Cardiac muscle cell (in vitro differentiated cells and primary cell): Measurements from ENCODE around the gene ATAD3B. TPM values are rescaled to one million over a fixed set of nuclear protein-coding genes. Genes with fewer than 3 reads are reported as not detected.
"Not testable (repeated sequence)": the region's sequence is repeated elsewhere in the genome, so short reads cannot be mapped to it uniquely, and the experiment has no call there.

ENCODE experiments used
- DNase-seq, 2 donors: peaks; one replicate each; pipeline versions ENCODE4 v3.0.0 to v3.0.0-alpha.2; 2010 to 2017; ENCODE audit warnings: low read depth in 1 of 2, low spot score in 1 of 2
- H3K27ac ChIP-seq: fragments of 200-600 bp; sonication (generic); 2 replicates; pipeline ENCODE4 v1.5.1; 2016
- H3K27me3 ChIP-seq: fragments of 200-600 bp; sonication (generic); 2 replicates; pipeline ENCODE4 v1.6.0; 2016; ENCODE audit warnings: control low read depth
- H3K36me3 ChIP-seq: fragments of 200-600 bp; sonication (generic); 2 replicates; pipeline ENCODE4 v1.5.1; 2016; ENCODE audit warnings: control low read depth
- H3K4me1 ChIP-seq: fragments of 200-600 bp; sonication (generic); 2 replicates; pipeline ENCODE4 v1.8.1; 2017; ENCODE audit warnings: low read depth, mild to moderate bottlenecking, mixed run types
- H3K4me3 ChIP-seq: fragments of 200-600 bp; sonication (generic); 2 replicates; pipeline ENCODE4 v1.5.1; 2016; ENCODE audit warnings: mild to moderate bottlenecking
- H3K9me3 ChIP-seq: fragments of 200-600 bp; sonication (generic); 2 replicates; pipeline ENCODE4 v1.5.1; 2017; ENCODE audit warnings: low read depth, mild to moderate bottlenecking, control low read depth
- CTCF ChIP-seq: IDR thresholded peaks from 2 replicates; pipeline ENCODE4 v1.5.1; 2012; ENCODE audit warnings: low read depth, mild to moderate bottlenecking, low read length
- polyA plus RNA-seq: library from polyadenylated mRNA; unstranded; fragments of >200 nt; fragmentation: Nextera tagmentation; extraction: Ambion mirVana; gene quantifications from 2 replicates; pipeline ENCODE4 v1.2.1, GENCODE V29; 2016
- total RNA-seq: library from RNA; depleted of rRNA; stranded (reverse); fragments of >200 nt; gene quantifications from 2 replicates; pipeline ENCODE4 v1.2.3, GENCODE V29; 2016

The ATAD3B gene
- total and polyA plus RNA-seq, 2 experiments from 2014 or later, result 30.2 to 37.4 TPM

- DNase-seq, result no peak
- TF ChIP-seq CTCF, result no peak
- no peaks in the 10 kb centered on the region for H3K27me3 ChIP-seq
- no peaks in the 10 kb centered on the region for H3K9me3 ChIP-seq
- no peak overlapping the region for H3K27ac ChIP-seq
- H3K4me3 ChIP-seq, result no peak overlapping the region
- H3K36me3 ChIP-seq, result peaks cover 3% of the 10 kb centered on the region
- H3K4me1 ChIP-seq, result peaks cover 4% of the 10 kb centered on the region
Observed at GRCh38 chr1:1528301-1529267, 57.0 kb downstream of the ATAD3B start.

GRCh38 chr1:1529321-1529720 is 57.8 kb downstream of the ATAD3B start:
- no peak overlapping the region for H3K4me3 ChIP-seq
- DNase-seq, result no peak
- TF ChIP-seq CTCF, result no peak
- H3K27me3 ChIP-seq, result no peaks in the 10 kb centered on the region
- H3K9me3 ChIP-seq, result no peaks in the 10 kb centered on the region
- H3K36me3 ChIP-seq, result peaks cover 3% of the 10 kb centered on the region
- peaks cover 10% of the 10 kb centered on the region for H3K4me1 ChIP-seq
- no peak overlapping the region for H3K27ac ChIP-seq

GRCh38 chr1:1529936-1530335 is 58.4 kb downstream of the ATAD3B start:
- Histone ChIP-seq H3K27me3 (no peaks in the 10 kb centered on the region), H3K27ac (no peak overlapping the region), H3K4me3 (no peak overlapping the region), H3K9me3 (no peaks in the 10 kb centered on the region), H3K36me3 (peaks cover 3% of the 10 kb centered on the region), H3K4me1 (peaks cover 10% of the 10 kb centered on the region)
- no peak for TF ChIP-seq CTCF
- DNase-seq, result no peak

- H3K4me3 ChIP-seq, result no peak overlapping the region
- peaks cover 17% of the 10 kb centered on the region for H3K4me1 ChIP-seq
- peaks cover 3% of the 10 kb centered on the region for H3K36me3 ChIP-seq
- no peak for DNase-seq
- H3K9me3 ChIP-seq, result no peaks in the 10 kb centered on the region
- H3K27ac ChIP-seq, result no peak overlapping the region
- no peak for TF ChIP-seq CTCF
- H3K27me3 ChIP-seq, result no peaks in the 10 kb centered on the region
Observed at GRCh38 chr1:1531947-1532346, 60.4 kb downstream of the ATAD3B start.

GRCh38 chr1:1533176-1533893 is 61.8 kb downstream of the ATAD3B start:
- not testable (repeated sequence) for H3K4me3 ChIP-seq, H3K27me3 ChIP-seq, H3K9me3 ChIP-seq, H3K36me3 ChIP-seq
- H3K4me1 ChIP-seq, result peaks cover 19% of the 10 kb centered on the region
- DNase-seq, result peak in 1 of 2 donors; percentile 62
- H3K27ac ChIP-seq, result peak overlapping the region; percentile 71

- DNase-seq, H3K9me3 ChIP-seq, H3K36me3 ChIP-seq, H3K27me3 ChIP-seq, H3K4me3 ChIP-seq: not testable (repeated sequence)
- Histone ChIP-seq H3K4me1 (peaks cover 19% of the 10 kb centered on the region), H3K27ac (peak overlapping the region; percentile 71)
Observed at GRCh38 chr1:1533894-1534291, 62.3 kb downstream of the ATAD3B start.
